GM12875 (cell line): ENCODE data around the gene SMIM21.

Experiments used
- H3K4me3 ChIP-seq: one replicate; pipeline ENCODE4 v1.5.1; 2011; ENCODE audit warnings: low read depth, low read length, control low read depth
- TF ChIP-seq, protein P1 (sequence below): IDR thresholded peaks from 2 replicates; pipeline ENCODE4 v1.5.1; 2011; ENCODE audit warnings: low read depth, mild to moderate bottlenecking, control low read depth, inconsistent platforms, low read length, moderate library complexity, borderline replicate concordance; ENCODE audit not compliant: insufficient read depth

SMIM21 gene

DNA sequence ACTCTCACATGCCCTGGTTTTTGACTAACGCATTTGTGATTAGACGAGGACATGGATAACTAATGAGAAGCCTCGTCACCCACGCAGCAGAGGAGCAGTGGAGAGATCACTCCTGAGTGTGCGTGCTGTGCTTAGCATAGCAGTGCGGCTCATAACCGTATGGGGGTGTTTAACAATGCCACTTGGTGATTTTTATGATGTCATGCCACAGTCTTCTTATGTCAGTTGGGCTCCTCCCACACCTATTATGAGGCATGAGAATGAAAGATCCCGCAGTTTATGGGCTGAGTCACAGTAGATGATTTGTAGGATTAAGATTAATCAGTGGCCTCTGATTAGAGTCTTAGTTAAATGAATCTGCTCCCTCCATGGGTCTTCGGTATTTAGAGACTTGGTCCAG is 2.5 kb upstream of the SMIM21 start:
- H3K4me3 ChIP-seq = no peak overlapping the region
- TF ChIP-seq, protein P1, sequence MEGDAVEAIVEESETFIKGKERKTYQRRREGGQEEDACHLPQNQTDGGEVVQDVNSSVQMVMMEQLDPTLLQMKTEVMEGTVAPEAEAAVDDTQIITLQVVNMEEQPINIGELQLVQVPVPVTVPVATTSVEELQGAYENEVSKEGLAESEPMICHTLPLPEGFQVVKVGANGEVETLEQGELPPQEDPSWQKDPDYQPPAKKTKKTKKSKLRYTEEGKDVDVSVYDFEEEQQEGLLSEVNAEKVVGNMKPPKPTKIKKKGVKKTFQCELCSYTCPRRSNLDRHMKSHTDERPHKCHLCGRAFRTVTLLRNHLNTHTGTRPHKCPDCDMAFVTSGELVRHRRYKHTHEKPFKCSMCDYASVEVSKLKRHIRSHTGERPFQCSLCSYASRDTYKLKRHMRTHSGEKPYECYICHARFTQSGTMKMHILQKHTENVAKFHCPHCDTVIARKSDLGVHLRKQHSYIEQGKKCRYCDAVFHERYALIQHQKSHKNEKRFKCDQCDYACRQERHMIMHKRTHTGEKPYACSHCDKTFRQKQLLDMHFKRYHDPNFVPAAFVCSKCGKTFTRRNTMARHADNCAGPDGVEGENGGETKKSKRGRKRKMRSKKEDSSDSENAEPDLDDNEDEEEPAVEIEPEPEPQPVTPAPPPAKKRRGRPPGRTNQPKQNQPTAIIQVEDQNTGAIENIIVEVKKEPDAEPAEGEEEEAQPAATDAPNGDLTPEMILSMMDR = no peak

DNA sequence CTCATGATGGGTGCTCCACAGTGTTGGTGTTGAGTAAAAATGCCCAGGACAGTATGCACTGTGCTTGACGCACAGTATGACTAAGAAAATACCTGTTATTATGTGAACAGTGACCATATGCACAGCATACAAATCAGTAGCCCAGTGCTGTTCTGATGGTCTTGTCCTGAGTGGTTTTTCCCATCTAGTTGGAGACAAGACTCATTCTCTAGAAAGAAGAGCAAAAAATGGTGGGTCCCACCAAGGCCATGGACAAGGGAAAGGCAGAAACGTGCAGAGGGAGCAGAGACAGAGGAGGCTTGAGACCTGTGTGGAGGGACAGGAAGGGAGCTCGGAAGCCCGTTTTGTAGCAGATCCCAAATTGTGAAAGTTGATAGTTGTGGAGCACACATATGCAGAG is 987 bp upstream of the SMIM21 start:
- TF ChIP-seq, protein P1 = no peak

GRCh38 chr18:75422341-75422910 is 5.1 kb downstream of the SMIM21 start:
- TF ChIP-seq, protein P1 = no peak
- no peak overlapping the region for H3K4me3 ChIP-seq

More for the DNA sequence above, 987 bp upstream of the SMIM21 start:
- H3K4me3 ChIP-seq = no peak overlapping the region

- TF ChIP-seq, protein P1 = no peak
- H3K4me3 ChIP-seq = no peak overlapping the region
Measured at GRCh38 chr18:75421656-75422055, 5.8 kb downstream of the SMIM21 start.

- TF ChIP-seq, protein P1 = no peak
- H3K4me3 ChIP-seq = no peak overlapping the region
Measured at GRCh38 chr18:75418293-75419005, 9.1 kb downstream of the SMIM21 start.

- TF ChIP-seq, protein P1 = no peak
- H3K4me3 ChIP-seq = no peak overlapping the region
Measured at GRCh38 chr18:75410611-75411010, 16.9 kb downstream of the SMIM21 start.

GRCh38 chr18:75409806-75410205 is 17.7 kb downstream of the SMIM21 start:
- H3K4me3 ChIP-seq = no peak overlapping the region
- TF ChIP-seq, protein P1 = no peak
